ENCODE data around the gene CSF2. TPM values are rescaled to one million over a fixed set of nuclear protein-coding genes. Genes with fewer than 3 reads are reported as not detected.

CSF2 gene
- polyA plus RNA-seq, 1 of the 3 experiments (the other 2 are of a cell fraction), result 0.97 TPM

DNA sequence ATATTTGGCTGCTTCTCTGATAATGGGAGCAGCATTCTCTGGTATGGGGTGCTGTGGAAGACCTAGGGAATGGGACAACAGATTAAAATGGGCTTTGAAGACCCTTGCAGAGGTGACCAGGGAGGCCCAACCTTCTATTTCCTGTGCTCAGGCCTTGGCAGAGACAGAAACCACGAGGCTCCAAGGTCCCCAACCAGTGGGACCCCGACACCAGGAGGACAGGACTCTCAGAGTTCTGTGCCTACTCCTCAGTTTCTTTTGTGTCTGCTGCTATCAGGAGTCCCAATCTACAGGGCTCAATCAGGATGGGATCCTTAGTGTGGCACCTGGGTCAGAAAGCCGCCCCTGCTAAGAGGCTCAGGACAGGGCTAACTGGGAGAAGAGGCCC lies 29.3 kb downstream of the CSF2 start:
- peak overlapping the region in 1 of 2 experiments; percentile 85; a peak in 3 of 4 replicates for H3K27ac ChIP-seq (ENCODE audit: low read depth in 2 of 2, low read length in 1 of 2)
- no peaks in the 10 kb centered on the region for H3K9me2 ChIP-seq
- TF ChIP-seq GATA2 (CRISPR knock-in tag; IDR thresholded peaks at IDR 0.05) (no peak), RCOR1 (IDR thresholded peaks at IDR 0.05; ENCODE audit: low read length) (no peak), ELF1 (IDR thresholded peaks at IDR 0.05) (no peak), GABPA (IDR thresholded peaks at IDR 0.05; ENCODE audit: low read depth) (no peak), EP300 (IDR thresholded peaks at IDR 0.05; ENCODE audit: borderline replicate concordance in 1 of 2, low read depth in 1 of 2, low read length in 1 of 2) (no peak), POLR2AphosphoS5 (IDR thresholded peaks at IDR 0.05; ENCODE audit: low read depth, low read length) (no peak), TAF1 (IDR thresholded peaks at IDR 0.05; ENCODE audit: borderline replicate concordance, low read depth, low read length) (no peak), SIN3A (IDR thresholded peaks at IDR 0.05; ENCODE audit: borderline replicate concordance, low read depth, low read length) (no peak), JUND (IDR thresholded peaks at IDR 0.05) (no peak), MEF2A (IDR thresholded peaks at IDR 0.05; ENCODE audit: borderline replicate concordance, low read depth) (no peak), MXI1 (IDR thresholded peaks at IDR 0.05; ENCODE audit: low read depth, low read length) (no peak)
- TF ChIP-seq, protein P1, sequence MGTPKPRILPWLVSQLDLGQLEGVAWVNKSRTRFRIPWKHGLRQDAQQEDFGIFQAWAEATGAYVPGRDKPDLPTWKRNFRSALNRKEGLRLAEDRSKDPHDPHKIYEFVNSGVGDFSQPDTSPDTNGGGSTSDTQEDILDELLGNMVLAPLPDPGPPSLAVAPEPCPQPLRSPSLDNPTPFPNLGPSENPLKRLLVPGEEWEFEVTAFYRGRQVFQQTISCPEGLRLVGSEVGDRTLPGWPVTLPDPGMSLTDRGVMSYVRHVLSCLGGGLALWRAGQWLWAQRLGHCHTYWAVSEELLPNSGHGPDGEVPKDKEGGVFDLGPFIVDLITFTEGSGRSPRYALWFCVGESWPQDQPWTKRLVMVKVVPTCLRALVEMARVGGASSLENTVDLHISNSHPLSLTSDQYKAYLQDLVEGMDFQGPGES (IDR thresholded peaks at IDR 0.05; ENCODE audit: low read depth, low read length), result no peak
- no peak overlapping the region; the same call in 1 of the 2 replicates for H3K9ac ChIP-seq
- H3K79me2 ChIP-seq (ENCODE audit: insufficient read depth), result no peaks in the 10 kb centered on the region
- H3K36me3 ChIP-seq (replicated peaks in 1 of 2; ENCODE audit: control insufficient read depth in 1 of 2, insufficient read depth in 2 of 2, low read length in 1 of 2), result no peaks in the 10 kb centered on the region
- peaks cover 8% of the 10 kb centered on the region for H3F3A ChIP-seq (replicated peaks; ENCODE audit: insufficient read depth)
- no peaks in the 10 kb centered on the region for H3K27me3 ChIP-seq (ENCODE audit: insufficient read depth)
- CTCF ChIA-PET, result interaction anchor here (1.1 to 1.2 kb wide), 2 partner anchors 60 to 77 kb away, joined by 3 to 4 read pairs; no protein-coding TSS in a partner anchor
- peak overlapping the region; percentile 72; the same call in 1 of the 2 replicates for H3K4me2 ChIP-seq
- H3K4me1 ChIP-seq (ENCODE audit: control insufficient read depth in 1 of 2, insufficient read depth in 2 of 2, low read depth in 1 of 2, low read length in 1 of 2), result peaks cover 18 to 30% of the 10 kb centered on the region in 2 experiments
- no peak overlapping the region for H3K4me3 ChIP-seq (ENCODE audit: low read depth in 2 of 2, low read length in 1 of 2)
- H3K9me3 ChIP-seq, result no peaks in the 10 kb centered on the region
- no peak overlapping the region for H2AFZ ChIP-seq (ENCODE audit: low read depth)
- no peaks in the 10 kb centered on the region for H4K20me1 ChIP-seq (ENCODE audit: insufficient read depth)
- WGBS (ENCODE audit: low lambda C conversion rate), result no CpG with 5 or more reads among the region's 3 CpGs
- POLR2A ChIA-PET, result no interaction called here
- no peak for DNase-seq

DNA sequence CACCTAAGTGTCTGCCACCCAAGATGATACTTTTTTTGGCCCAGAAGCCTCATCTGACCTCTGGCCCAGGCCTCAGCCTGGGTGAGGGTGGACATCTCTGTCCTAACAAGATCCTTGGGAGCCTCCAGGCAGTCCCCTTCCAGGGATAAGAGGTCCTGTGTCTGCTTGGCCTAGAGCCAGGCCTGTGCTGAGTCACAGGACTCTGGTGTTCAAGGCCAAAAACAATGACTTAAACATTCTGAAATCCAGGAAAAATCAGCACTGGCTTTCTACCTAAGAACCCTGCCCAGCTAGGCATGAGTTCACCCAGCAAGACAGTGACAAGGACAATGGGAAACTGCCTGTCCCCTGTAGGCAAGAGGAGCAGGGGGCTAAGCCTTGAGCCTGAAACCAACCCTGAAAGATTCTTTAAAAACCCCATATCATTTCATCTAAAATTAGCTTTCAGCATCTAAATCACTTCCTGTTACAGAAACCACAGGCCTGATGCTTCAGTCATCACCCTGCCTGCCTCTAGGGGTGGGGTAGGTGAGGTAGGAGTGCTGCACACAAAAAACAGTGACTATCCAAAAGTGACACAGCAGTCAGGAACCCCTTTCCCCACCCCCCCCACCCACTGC lies 29.9 kb downstream of the CSF2 start:
- H3K4me2 ChIP-seq, result peak overlapping the region; percentile 72
- TF ChIP-seq, protein P2, sequence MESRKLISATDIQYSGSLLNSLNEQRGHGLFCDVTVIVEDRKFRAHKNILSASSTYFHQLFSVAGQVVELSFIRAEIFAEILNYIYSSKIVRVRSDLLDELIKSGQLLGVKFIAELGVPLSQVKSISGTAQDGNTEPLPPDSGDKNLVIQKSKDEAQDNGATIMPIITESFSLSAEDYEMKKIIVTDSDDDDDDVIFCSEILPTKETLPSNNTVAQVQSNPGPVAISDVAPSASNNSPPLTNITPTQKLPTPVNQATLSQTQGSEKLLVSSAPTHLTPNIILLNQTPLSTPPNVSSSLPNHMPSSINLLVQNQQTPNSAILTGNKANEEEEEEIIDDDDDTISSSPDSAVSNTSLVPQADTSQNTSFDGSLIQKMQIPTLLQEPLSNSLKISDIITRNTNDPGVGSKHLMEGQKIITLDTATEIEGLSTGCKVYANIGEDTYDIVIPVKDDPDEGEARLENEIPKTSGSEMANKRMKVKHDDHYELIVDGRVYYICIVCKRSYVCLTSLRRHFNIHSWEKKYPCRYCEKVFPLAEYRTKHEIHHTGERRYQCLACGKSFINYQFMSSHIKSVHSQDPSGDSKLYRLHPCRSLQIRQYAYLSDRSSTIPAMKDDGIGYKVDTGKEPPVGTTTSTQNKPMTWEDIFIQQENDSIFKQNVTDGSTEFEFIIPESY (IDR thresholded peaks at IDR 0.05; ENCODE audit: borderline replicate concordance, low read depth), result no peak
- TF ChIP-seq, protein P3, sequence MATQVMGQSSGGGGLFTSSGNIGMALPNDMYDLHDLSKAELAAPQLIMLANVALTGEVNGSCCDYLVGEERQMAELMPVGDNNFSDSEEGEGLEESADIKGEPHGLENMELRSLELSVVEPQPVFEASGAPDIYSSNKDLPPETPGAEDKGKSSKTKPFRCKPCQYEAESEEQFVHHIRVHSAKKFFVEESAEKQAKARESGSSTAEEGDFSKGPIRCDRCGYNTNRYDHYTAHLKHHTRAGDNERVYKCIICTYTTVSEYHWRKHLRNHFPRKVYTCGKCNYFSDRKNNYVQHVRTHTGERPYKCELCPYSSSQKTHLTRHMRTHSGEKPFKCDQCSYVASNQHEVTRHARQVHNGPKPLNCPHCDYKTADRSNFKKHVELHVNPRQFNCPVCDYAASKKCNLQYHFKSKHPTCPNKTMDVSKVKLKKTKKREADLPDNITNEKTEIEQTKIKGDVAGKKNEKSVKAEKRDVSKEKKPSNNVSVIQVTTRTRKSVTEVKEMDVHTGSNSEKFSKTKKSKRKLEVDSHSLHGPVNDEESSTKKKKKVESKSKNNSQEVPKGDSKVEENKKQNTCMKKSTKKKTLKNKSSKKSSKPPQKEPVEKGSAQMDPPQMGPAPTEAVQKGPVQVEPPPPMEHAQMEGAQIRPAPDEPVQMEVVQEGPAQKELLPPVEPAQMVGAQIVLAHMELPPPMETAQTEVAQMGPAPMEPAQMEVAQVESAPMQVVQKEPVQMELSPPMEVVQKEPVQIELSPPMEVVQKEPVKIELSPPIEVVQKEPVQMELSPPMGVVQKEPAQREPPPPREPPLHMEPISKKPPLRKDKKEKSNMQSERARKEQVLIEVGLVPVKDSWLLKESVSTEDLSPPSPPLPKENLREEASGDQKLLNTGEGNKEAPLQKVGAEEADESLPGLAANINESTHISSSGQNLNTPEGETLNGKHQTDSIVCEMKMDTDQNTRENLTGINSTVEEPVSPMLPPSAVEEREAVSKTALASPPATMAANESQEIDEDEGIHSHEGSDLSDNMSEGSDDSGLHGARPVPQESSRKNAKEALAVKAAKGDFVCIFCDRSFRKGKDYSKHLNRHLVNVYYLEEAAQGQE (IDR thresholded peaks at IDR 0.05; ENCODE audit: low read depth, low read length), result no peak
- no peak for TF ChIP-seq SMC3 (IDR thresholded peaks at IDR 0.05; ENCODE audit: low read depth, low read length)
- TF ChIP-seq CHD2 (IDR thresholded peaks at IDR 0.05; ENCODE audit: low read length, partially characterized antibody), result no peak
- TF ChIP-seq TCF12 (IDR thresholded peaks at IDR 0.05), result peak; percentile 64
- peak; percentile 25; the same call in 1 of the 2 replicates for TF ChIP-seq ELF1 (IDR thresholded peaks at IDR 0.05)
- peak; percentile 98 for TF ChIP-seq NFIC (IDR thresholded peaks at IDR 0.05; ENCODE audit: borderline replicate concordance)
- TF ChIP-seq, protein P4, sequence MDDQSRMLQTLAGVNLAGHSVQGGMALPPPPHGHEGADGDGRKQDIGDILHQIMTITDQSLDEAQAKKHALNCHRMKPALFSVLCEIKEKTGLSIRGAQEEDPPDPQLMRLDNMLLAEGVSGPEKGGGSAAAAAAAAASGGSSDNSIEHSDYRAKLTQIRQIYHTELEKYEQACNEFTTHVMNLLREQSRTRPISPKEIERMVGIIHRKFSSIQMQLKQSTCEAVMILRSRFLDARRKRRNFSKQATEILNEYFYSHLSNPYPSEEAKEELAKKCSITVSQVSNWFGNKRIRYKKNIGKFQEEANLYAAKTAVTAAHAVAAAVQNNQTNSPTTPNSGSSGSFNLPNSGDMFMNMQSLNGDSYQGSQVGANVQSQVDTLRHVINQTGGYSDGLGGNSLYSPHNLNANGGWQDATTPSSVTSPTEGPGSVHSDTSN (IDR thresholded peaks at IDR 0.05), result peak; percentile 58
- TF ChIP-seq POLR2AphosphoS5 (IDR thresholded peaks at IDR 0.05; ENCODE audit: low read depth, low read length), result peak; percentile 60; the same call in 1 of the 2 replicates
- TF ChIP-seq RCOR1 (IDR thresholded peaks at IDR 0.05; ENCODE audit: low read length), result no peak
- peak; percentile 61; the same call in 1 of the 2 replicates for TF ChIP-seq JUND (IDR thresholded peaks at IDR 0.05)
- TF ChIP-seq FOSL2 (IDR thresholded peaks at IDR 0.05; ENCODE audit: borderline replicate concordance, low read depth), result peak; percentile 81; the same call in 1 of the 2 replicates

More for the DNA sequence above, 29.9 kb downstream of the CSF2 start:
- peak overlapping the region; percentile 77 for H2AFZ ChIP-seq (ENCODE audit: low read depth)
- peak; percentile 43 for DNase-seq
- H4K20me1 ChIP-seq (ENCODE audit: insufficient read depth), result no peaks in the 10 kb centered on the region
- no peaks in the 10 kb centered on the region for H3K9me3 ChIP-seq
- H3K4me1 ChIP-seq (ENCODE audit: control insufficient read depth in 1 of 2, insufficient read depth in 2 of 2, low read depth in 1 of 2, low read length in 1 of 2), result peaks cover 18 to 30% of the 10 kb centered on the region in 2 experiments
- H3K79me2 ChIP-seq (ENCODE audit: insufficient read depth), result no peaks in the 10 kb centered on the region
- H3K4me3 ChIP-seq (ENCODE audit: low read depth in 2 of 2, low read length in 1 of 2), result no peak overlapping the region
- CTCF ChIA-PET, result interaction anchor here (1.2 kb wide), 1 partner anchor 60 kb away, joined by 3 read pairs; no protein-coding TSS in a partner anchor
- no peaks in the 10 kb centered on the region for H3K27me3 ChIP-seq (ENCODE audit: insufficient read depth)
- H3K9me2 ChIP-seq, result no peaks in the 10 kb centered on the region
- POLR2A ChIA-PET, result no interaction called here
- peaks cover 8% of the 10 kb centered on the region for H3F3A ChIP-seq (replicated peaks; ENCODE audit: insufficient read depth)
- H3K36me3 ChIP-seq (replicated peaks in 1 of 2; ENCODE audit: control insufficient read depth in 1 of 2, insufficient read depth in 2 of 2, low read length in 1 of 2), result no peaks in the 10 kb centered on the region
- peak overlapping the region; percentile 39 to 85 for H3K27ac ChIP-seq (ENCODE audit: low read depth in 2 of 2, low read length in 1 of 2)
- peak overlapping the region; percentile 51; the same call in 1 of the 2 replicates for H3K9ac ChIP-seq
